Regular cardiac myocyte (primary cell): Measurements from ENCODE around the gene CCNB1IP1. TPM values are rescaled to one million over a fixed set of nuclear protein-coding genes. Genes with fewer than 3 reads are reported as not detected.

ENCODE experiments used
- total RNA-seq: library from RNA; depleted of rRNA; stranded (reverse); fragments of >200 nt; gene quantifications from 2 replicates; pipeline ENCODE4 v1.2.3, GENCODE V29; 2014

Gene CCNB1IP1, protein sequence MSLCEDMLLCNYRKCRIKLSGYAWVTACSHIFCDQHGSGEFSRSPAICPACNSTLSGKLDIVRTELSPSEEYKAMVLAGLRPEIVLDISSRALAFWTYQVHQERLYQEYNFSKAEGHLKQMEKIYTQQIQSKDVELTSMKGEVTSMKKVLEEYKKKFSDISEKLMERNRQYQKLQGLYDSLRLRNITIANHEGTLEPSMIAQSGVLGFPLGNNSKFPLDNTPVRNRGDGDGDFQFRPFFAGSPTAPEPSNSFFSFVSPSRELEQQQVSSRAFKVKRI
- 27.6 and 60.9 TPM in 2 replicates for total RNA-seq

DNA sequence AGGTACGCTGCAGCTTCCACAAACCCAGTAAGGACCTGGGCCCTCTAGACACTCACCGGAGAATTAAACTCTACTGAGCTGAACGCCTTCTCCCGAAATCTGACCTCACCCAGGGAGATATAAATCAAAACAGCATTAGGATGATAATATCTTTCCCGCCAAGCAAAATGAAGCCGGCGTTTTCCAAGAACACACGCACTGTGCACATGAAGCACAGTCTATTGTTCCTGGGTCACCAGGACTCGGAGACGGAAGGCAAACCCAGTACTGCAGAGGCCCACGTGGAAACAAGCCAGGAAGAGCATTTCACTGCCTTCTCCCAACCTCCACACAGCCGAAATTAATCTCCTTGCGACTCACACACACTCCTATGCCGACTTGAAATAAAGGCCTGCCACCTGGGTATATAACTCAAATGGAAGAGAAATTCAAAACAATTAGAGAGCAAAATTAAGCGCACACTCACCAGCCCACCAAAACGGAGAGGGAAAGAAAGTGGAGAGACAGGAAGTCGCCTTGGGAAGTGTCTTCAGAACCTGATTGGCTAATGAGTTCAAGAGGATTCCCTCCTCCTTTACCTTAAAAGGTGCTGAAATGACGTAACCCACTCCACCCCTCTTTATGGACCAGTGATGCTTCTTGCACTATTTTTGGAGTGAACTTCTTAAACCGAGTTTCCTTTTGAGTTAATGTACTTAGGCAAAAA, at the start of gene CCNB1IP1:
Gene CCNB1IP1 (minus strand): TSS at position 492 of the 706 bp plus-strand sequence. CDS start 16,756 bp downstream, outside the sequence.

DNA sequence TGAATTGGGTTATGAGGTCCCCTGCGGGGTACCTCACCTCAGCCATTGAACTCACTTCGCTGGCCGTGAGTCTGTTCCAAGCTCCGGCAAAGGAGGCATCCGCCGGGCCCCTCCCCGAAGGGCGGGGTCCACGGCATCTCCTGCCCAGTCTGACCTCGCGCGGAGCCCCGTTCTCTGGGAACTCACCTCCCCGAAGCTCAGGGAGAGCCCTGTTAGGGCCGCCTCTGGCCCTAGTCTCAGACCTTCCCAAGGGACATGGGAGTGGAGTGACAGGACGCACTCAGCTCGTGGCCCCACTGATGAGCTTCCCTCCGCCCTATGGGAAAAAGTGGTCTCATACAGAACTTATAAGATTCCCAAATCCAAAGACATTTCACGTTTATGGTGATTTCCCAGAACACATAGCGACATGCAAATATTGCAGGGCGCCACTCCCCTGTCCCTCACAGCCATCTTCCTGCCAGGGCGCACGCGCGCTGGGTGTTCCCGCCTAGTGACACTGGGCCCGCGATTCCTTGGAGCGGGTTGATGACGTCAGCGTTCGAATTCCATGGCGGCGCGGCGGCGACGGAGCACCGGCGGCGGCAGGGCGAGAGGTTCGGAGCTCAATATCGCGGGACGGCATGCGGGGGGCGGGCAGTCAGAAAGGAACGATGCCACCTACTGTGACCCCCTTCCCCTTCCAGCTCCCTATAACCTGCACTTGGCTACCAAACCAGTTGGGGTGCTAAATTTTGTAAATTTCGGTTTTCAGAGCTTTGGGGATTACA, 10.2 kb upstream of the CCNB1IP1 start, which contains the start of gene PARP2:
Gene PARP2 (plus strand): TSS at position 544 of the 770 bp plus-strand sequence. CDS start 7 bp downstream, at position 551.

DNA sequence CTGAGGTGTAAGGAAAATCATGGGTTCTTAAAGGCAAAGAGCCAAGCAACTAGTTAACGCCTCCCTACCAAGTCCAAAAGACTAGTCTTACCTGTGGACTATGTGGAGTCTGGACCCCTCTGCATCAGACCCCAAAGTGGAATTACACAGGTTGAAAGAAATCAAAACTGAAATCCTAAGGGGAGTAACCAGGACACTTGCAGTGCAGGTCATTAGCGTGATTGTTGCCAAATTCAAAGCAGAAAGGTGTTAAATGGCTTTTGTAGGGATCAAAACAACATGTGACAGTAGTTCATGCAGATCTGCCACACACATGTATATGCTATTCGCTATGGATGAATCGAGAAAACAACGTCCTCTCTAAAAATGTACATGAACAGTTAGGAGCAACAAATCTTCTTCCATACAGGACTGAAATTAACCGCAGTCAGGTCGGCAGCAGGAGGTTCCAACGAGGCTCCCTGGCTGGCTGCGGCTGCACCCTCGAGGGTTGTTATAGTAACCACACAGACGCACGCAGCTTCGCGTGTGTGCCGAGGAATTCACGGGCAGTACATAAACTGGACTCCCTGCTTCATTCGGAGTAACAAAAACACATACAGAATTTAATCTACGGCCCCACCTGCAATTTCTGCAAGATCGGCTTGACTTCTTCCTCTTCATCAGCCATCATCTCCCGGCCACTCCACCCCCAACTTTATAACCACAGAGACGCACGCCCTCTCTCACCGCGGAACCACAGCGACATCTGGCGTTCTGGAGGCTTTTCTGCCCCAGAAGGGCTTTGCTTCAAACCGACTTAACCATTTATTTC, 27.6 kb downstream of the CCNB1IP1 start, which contains the start of gene TTC5:
Gene TTC5 (minus strand): TSS at position 687 of the 814 bp plus-strand sequence. CDS start 14 bp downstream, at position 673.

Other genes starting within 250 kb of the CCNB1IP1 start
- not detected in 2 replicates for gene OR4K17, start 222.5 kb downstream of the CCNB1IP1 start, total RNA-seq
- gene OR4N5, start 194.5 kb downstream of the CCNB1IP1 start, total RNA-seq, result not detected in 2 replicates
- gene OR11G2, start 142.4 kb downstream of the CCNB1IP1 start, total RNA-seq, result not detected in 2 replicates
- gene OR11H6, start 109.6 kb downstream of the CCNB1IP1 start, total RNA-seq, result not detected in 2 replicates
- gene OR11H7, start 104.3 kb downstream of the CCNB1IP1 start, total RNA-seq, result not detected in 2 replicates
- gene OR11H4, start 94.0 kb downstream of the CCNB1IP1 start, total RNA-seq, result not detected in 2 replicates
- 19.4 and 25.3 TPM in 2 replicates for gene TTC5, start 27.3 kb downstream of the CCNB1IP1 start, total RNA-seq
- gene PARP2, start 10.4 kb upstream of the CCNB1IP1 start, total RNA-seq, result 5.9 and 15.9 TPM in 2 replicates
- gene TEP1, start 80.2 kb upstream of the CCNB1IP1 start, total RNA-seq, result 14.2 and 18.9 TPM in 2 replicates
- under 0.01 and 0.28 TPM in 2 replicates for gene KLHL33, start 102.9 kb upstream of the CCNB1IP1 start, total RNA-seq
- 27.9 and 58.1 TPM in 2 replicates for gene OSGEP, start 121.5 kb upstream of the CCNB1IP1 start, total RNA-seq
- 41.4 and 144 TPM in 2 replicates for gene APEX1, start 121.9 kb upstream of the CCNB1IP1 start, total RNA-seq
- gene PIP4P1, start 128.2 kb upstream of the CCNB1IP1 start, total RNA-seq, result 12.1 and 22.8 TPM in 2 replicates
- 47.1 and 164 TPM in 2 replicates for gene PNP, start 136.1 kb upstream of the CCNB1IP1 start, total RNA-seq
- not detected in 2 replicates for gene RNASE10, start 172.3 kb upstream of the CCNB1IP1 start, total RNA-seq
- not detected in 2 replicates for gene RNASE9, start 227.8 kb upstream of the CCNB1IP1 start, total RNA-seq